GM18870 (cell line): ENCODE measurements around the gene KCNJ8.
"Not testable (repeated sequence)": the region's sequence is repeated elsewhere in the genome, so short reads cannot be mapped to it uniquely, and the experiment has no call there.

Experiments
- ATAC-seq: cut with Tn5 transposase; IDR thresholded peaks from one replicate; pipeline ENCODE4 v1.9.1; 2021; ENCODE audit warnings: moderate library complexity; ENCODE audit not compliant: unreplicated experiment

The KCNJ8 gene

DNA sequence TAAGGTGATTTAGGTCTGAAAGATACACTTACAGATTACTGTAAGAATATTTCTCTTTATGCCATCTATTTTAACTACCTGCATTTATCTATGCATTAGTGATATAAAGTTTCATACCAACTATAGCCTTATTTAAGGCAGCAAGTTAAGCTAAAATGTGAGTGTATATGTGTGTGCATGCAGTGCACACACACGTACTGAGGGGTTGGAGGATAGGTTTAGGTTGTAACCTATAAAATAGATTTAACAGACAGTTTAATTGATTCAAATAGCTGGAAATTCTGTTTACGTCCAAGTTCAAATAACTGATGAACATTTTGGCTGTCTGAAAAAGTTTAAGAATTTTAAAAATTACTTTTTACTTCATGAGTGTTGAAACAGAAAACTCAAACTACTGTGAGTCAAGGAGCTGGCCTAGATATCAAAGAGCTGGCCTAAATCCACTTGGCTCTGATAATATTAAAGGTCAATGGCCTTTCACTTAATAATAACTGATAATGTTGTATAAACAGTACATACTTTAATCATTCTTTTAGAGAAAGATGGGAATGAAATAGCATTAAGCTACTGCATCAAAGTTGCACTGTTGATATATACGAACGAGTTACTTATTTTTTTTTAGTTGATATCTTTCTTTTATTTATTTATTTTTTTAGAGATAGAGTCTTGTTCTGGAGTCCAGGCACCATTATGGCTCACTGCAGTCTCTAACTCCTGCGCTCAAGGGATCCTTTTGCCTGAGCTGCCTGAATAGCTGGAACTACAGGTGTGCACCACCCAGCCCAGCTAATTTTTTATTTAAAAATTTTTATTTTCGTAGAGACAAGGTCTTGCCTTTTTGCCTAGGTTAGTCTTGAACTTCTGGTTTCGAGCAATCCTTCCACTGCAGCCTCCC is 13.8 kb upstream of the KCNJ8 start:
- no peak for ATAC-seq

DNA sequence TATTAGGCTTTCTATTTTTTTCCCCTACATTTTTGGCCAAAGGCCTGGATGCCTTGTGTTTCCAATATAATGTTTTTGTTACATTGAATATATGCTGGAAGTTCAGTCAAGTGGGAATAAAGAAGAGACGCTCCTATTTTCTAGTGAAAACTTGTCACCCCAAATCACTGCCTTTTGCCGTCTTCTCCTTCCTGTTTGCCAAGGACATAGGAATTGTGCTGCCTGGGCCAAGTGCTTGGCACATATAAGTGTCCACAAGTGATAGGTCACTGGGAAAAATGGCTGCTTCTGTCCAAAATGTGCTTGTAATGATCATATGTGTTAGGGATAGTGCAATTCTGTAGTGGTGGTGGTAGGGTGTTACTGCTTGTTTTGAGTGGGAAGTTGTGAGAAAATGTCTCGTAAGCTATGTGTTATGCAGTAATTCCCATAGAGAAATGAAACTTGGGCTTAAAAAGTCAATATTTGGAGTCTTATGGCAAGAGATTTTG is 11.6 kb upstream of the KCNJ8 start:
- ATAC-seq: no peak

DNA sequence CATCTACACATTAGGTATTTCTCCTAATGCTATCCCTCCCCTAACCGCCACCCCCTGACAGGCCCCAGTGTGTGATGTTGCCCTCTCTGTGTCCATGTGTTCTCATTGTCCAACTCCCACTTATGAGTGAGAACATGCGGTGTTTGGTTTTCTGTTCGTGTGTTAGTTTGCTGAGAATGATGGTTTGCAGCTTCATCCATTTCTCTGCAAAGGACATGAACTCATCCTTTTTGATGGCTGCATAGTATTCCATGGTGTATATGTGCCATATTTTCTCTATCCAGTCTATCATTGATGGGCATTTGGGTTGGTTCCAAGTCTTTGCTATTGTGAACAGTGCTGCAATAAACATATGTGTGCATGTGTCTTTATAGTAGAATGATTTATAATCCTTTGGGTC is 8.2 kb upstream of the KCNJ8 start:
- ATAC-seq: not testable (repeated sequence)

DNA sequence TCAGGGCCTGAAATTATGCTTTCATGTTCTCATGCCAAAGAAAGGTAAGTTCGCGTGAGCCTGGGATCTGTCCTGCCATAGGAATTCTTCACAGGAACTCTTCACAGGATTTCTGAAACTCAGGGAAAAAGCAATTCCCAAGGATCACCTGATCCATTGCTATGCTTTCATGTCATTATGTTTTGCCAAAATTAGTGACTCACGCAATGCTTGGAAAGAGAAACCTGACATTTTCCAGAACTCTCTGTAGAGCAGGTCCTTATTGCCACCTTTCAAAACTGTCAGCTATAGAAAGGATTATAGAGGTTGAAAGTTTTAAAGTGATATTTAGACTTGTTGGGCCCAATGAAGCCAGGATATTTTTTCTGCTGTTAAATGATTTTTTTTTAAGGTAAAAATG is 6.3 kb upstream of the KCNJ8 start:
- ATAC-seq: no peak

DNA sequence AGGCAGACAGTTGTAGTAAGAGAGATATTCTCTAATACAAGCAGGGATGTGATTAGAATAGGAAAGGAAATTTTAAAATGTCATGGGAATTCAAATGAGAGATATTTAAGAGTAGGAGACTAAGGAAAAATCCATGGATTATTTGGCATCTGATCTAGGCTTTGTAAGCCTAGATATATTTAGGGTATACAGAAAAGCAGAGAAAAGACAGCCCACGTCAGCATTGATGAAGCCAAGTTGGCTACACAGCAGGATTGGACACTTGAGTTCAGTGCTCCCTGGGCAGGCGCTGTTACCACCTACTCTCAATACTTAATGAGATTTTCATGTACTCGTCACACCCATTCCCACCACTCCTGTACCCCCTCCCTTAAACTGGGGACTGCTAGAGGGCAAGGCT is 1.7 kb upstream of the KCNJ8 start:
- no peak for ATAC-seq

DNA sequence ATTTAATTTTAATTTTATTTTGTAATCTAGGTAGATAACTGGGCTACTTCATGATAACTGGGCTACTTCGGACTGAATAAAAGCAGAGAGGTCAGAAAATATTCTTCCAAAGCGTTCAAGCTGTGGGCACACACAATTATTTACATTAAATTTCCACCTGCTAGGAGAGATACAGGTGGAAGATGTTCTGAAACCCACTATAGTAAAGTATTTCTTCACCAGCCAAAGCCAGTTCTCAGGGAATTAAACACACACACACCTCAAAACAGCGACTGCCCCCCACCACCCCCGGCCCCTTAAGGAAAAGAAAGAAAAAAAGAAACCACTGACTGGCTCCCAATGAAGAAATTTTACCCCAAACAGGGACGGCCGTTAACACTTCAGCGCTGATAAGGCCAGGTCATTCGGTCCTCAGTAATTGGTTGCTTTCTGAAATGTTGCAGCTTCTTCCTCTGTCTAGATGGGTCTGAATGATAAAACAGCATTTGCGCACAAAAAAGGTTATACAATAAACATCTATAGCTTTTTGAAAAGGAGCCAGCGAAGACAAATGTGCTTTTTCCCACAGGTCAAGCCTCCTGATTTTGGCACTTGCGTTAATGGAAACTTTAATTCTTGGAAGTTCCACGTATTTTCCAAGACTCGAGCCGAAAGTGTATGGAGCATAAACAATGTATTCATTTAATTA is 771 bp upstream of the KCNJ8 start:
- ATAC-seq: no peak

GRCh38 chr12:21773806-21774205 is 700 bp downstream of the KCNJ8 start:
- ATAC-seq: no peak

GRCh38 chr12:21773263-21773741 is 1.2 kb downstream of the KCNJ8 start:
- no peak for ATAC-seq

- no peak for ATAC-seq
These were observed 3.2 kb downstream of the KCNJ8 start for GRCh38 chr12:21771311-21771710.

DNA sequence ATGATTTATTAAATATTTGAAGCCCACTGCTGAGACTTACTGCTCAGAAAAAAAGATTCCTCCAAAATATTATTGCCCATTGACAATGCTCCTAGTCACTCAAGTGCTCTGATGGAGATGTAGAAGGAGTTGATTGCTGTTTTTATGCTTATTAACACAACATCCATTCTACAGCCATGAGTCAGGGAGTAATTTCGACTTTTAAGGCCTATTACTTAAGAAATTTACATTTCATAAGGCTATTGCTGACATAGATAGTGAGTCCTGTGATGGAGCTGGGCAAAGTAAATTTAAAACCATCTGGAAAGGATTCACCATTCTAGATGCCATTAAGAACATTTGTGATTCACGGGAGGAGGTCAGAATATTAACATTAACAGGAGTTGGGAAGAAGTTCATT is 5.2 kb downstream of the KCNJ8 start:
- ATAC-seq: no peak

DNA sequence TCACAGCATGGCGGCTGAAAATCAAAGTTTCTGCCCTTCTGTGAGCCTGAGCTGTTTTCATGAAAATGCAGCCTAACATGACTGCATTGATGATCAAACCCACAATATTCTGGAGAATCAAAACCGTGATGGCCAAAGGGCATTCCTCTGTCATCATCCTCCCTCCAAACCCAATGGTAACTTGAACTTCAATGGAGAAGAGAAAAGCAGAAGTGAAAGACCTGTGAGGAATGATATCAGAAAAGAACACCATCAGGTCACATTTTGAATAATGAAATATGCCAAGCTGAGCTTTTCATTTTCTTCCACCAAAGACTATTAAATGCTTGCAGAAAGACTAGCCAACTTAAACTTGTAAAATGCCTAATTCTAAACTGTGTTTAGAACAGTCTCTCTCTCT is 8.1 kb downstream of the KCNJ8 start:
- no peak for ATAC-seq

GRCh38 chr12:21764950-21765349 is 9.6 kb downstream of the KCNJ8 start:
- no peak for ATAC-seq

DNA sequence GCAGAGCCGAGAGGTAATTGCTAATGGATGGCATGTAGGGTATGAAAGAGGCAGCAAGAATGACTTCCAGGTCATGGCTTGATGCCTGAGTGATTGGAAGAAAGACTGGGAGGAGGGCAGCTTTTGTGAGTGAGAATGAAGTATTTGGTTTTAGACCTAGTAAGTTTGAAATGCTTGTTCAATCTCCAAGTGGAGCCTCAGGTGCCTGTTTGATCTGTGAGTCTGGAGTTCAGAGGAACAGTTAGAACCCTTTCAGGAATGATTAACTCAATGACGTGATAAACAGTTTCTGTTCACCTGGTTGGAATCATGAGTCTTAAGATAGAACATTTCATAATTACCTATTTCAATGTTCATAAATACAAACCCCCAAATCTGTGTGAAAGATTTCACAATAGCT is 10.4 kb downstream of the KCNJ8 start:
- ATAC-seq: no peak

DNA sequence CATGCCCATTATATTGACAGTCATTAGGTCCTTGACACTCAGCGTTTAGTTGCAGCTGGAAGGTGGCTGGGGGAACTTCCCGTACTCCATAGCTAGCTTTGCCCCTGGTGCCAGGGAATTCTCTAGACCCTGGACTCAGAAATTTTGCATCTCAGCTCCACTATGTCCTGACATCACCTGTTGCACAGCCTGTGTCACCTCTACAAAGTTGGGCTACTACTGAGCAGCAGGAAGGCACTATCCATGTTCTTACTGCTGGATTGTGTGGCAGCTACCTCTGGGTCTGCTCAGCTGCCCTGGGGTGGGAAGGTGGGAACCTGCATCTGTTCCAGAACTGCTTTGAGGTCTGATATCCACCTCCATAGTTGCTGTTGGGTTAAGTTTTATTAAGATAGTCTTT is 11.0 kb downstream of the KCNJ8 start:
- ATAC-seq: no peak

DNA sequence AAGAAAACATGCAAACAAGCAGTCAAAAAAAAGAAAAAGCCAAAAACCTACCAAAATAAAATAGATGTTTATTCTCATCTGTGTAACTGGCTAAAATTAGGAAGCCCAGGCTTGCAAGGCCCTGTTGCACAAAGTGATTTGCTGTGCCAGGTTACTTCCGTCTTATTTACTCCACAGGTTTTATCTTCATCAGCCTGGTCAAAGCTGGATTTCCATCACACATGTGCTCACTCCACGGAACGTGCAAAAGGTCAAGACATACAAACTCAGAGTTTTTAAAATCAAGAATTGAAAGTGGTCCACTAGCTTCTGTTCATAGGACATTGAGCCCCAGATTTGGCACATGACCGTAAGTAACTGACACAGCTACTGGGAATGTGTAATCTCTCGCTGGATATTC is 14.8 kb downstream of the KCNJ8 start:
- no peak for ATAC-seq

- no peak for ATAC-seq
These were observed 16.8 kb downstream of the KCNJ8 start for GRCh38 chr12:21757735-21758134.

DNA sequence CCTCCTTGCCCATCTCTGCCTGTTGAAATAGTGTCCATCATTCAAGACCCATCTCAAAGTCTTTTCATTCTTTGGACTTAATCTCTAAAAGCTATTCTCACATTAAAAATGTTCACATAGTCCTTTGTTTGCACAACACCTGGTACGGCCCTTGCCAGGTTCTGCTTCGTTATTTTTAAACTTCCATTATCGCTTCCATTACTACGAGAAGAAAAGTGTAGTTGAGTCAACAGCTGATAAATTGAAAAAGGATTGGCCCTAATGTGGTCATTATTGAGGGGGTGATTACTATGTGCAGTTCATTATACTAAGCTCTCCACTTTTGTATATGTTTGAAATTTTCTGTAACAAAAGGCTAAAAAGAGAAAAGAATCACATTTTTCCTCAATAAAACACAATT is 17.8 kb downstream of the KCNJ8 start:
- ATAC-seq: no peak

DNA sequence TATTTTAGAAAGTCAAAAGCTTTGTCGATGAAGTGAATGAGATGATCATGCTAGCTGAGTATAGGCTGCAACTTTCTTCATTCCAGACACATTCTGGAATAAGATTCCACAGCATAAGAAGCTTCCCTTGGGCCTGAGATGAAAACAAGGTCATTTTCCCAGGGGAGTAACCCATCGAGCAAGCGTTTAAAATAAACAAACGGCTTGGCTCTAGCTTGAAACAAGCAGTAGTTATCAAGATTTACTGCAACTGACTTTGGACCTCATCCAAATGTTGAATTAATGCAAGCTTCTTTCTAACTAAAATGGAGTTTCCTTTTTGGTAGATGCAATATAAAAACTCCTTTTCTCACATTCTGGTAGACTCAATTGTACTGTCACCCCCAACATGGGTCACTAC is 23.0 kb downstream of the KCNJ8 start:
- ATAC-seq: no peak

DNA sequence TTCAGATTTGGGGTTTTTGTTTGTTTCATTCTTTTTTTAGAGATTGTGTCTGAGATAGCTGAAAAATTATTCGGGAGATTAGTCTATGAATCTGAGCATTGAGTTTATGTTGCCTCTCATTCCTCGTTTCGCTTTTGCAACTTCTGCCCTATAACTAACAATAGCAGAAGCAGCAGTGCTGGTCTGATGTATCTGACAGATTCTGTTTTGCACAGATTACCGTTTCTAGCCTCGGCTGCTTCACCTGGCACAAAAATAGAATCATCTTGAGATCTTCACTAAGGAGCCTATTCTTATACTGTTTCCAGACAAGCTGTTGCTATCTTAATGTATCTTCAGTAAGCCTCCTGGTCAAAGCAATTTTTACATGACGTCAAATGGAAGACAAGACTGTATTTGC is 29.2 kb downstream of the KCNJ8 start:
- no peak for ATAC-seq

DNA sequence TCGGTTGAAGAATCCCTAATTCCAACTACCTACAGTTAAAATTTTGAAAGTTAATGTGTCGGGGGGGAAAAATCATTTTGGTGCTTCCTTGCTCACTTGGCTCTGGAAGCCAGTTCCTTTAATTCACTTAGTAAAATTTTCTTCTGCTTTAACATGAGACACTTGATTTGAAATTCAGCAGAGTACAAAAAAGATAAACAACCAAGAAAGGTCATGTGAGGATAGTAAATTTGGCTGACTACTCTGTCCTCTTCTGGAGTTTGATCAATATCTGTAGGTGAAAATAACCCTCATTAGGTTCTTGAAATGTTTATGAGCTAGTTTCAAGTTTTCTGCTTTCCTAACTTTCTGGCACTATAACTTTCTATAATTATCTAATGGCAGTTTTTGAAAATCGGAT is 43.4 kb downstream of the KCNJ8 start:
- no peak for ATAC-seq

DNA sequence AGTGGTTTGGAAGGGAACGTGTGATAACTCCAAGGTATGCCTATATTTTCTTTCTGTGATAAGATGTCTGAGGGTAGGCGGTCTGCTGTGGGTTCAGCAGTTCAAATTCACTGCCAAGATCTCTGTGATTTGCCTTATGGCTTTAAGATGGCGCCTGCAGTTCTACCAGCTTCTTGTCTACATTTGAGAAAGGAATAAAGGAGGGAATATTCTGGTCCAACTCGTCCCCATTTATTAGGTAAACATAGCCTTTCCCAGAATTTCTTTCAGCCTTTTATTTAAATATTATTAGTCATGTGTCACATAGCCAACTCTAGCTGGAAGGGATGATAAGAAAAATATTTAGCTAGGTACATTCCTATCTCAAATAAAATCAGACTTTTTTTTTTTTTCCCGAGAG is 48.8 kb downstream of the KCNJ8 start:
- ATAC-seq: no peak

DNA sequence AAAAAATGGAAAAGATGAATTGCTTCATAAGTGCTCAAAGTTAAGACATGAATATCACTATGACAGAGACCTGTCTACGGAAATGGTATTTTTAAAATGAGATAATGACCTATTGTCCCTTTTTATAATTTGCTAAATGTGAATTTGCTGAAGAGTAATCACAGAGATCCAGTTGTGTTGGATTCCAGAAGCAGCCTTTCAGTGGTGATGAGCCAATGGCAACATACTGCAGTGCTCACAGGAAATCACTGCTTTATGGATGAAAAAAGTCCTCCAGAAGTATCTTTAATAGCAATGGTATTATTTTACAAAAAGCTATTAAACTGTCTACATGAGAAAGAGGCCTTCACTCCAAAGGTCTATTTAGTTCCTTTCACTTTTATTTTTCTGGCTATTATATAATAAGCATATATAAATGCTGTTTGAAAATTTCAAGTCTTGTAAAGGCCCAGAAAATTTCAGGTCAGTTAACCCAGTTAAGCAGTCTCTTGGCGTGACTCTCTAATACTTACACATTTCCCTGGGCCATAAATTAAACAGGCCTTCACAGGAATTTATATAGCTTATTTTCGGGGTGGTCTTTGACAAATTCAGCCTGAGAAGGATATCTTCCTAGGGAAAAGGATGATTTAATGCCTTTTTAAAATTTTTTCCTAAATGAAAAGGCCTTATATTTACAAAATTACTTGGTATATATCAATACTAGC is 55.4 kb downstream of the KCNJ8 start:
- no peak for ATAC-seq
